ENCODE data around the gene TSPAN8.
"Not testable (repeated sequence)": the region's sequence is repeated elsewhere in the genome, so short reads cannot be mapped to it uniquely, and the experiment has no call there.

Gene TSPAN8

DNA sequence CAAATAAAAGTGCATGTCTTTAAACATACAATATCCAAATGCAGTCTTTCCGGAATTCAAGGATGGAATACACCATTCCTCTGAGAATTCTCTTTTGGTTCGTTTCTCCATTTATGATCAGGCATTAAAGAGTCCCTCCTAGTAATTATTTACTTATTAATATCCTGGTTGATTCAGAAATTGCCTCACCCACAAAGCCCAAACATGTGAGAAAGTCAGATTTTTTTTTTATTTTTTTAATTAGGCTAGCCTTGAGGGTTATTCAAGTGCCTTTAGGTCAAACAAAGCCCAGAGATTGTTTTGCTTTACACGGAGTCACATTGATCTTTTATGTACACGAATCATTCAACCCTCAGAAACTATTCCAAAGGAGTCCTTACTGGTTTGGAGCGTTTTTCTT is 6.4 kb upstream of the TSPAN8 start:
- no peak for DNase-seq (ENCODE audit: low read depth)

DNA sequence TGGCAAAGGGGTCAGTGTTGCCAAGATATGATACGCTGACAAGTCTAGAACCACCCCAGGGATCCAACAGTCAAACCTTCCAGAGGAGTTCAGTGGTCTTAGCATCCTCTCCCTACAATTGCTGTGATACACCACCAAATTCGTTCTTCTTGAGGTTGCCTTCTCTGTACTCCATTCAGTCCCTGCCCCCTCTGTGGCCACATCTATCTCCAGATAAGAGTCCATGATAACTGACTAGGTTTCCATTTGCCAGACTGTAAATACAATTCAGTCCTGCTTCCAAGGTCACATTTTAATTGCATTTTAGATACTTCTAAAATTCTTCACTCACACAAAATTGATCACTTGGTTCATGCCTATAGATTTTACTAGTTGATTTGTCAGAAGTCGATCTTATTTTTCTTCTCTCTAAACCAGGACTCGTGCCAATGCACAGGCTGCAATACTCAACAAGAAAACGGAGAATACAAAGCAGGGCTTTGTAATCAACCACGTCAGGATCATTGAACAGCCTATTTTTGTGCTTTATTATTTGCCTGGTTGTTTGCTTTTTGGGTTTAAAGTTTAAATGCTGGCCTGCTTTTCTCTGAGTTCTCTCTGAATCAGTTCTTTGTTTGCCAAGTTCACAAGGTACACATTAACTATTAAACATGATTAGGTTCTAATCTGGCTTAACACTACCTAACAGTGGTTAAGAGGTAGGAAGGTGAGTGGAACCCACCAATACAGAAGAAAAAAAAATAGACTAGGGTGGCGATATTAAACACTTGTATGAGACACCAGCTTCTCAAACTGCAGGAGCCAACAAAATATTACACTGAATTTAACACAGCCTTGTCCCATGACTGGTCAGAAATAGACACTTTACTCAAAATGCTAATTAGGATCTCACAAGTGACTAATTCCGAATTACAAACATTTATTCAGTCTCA is 5.3 kb upstream of the TSPAN8 start:
- DNase-seq (ENCODE audit: low read depth) = no peak

DNA sequence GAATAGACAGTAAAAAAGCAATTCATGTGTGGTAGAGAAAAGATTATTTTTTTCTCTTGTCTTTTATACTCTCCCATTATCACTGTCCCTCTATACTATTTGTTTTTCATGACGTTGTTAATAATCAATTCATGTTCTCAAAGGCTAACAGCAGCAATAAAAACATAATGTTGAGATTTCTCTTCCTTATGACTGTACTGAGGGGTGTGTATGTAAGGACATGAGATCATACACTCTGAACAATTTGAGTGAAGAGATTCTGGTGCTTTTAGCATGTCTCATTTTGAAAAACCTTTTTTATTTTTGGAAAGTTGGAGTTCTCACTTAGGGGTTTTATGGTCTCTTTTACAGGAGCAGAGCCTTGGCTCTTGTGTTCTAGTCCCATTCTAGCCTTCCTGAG is 3.8 kb upstream of the TSPAN8 start:
- DNase-seq (ENCODE audit: low read depth) = no peak

DNA sequence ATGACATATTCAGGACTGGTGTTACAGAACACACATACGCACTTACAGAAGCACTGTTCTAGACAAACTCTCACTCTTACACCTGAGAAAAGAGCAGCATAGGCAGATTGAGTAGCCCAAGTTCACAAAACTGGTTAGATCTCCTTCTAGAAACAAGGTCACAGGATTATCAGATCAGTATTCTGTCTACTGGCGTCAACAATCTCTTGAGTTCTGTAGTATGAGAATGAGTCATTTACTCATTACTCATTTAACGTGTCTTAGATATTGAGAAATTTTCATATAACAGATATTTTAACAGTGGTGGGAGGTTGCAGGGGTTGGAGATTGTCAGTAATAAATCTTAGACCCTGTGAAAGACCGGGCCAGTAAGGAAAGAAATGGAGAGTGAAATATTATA is 2.8 kb upstream of the TSPAN8 start:
- no peak for DNase-seq (ENCODE audit: low read depth)

DNA sequence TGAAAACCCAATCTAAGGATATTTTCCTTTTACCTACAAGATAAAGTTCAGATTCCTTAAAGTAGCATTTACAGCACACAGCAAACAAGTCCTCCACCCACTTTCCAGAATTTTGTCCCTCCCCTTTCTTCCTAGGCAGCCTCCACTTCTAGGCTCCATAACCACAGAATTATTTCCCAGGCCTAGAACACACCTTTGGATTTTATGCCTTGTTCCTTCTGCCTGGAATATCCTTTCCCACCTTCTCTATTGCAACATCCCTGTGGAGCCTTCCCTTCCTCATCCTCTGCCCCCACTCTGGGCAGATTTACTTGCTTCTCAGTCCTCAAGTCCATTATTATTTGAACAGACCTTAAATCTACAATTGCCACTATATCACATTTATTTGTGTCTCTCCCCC is 2.1 kb upstream of the TSPAN8 start:
- DNase-seq (ENCODE audit: low read depth) = no peak

DNA sequence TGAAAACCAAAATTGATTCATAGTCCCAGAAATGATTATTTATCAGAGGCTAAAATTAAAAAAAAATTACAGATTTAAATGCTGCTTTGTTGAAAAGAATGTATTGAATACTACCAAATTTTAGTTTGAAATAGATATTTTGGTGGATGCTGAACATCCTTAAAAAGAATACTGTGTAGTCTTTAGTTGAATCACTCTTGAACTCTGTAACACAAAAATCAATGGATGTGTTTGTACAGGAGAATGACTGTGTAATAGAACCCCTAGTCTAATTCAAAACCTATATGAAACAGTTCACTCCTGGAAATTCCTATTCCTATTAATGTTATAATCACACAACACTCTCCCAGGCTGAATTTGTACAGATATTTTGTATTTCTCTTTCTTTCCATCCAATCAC is 1.5 kb upstream of the TSPAN8 start:
- DNase-seq (ENCODE audit: low read depth) = no peak

DNA sequence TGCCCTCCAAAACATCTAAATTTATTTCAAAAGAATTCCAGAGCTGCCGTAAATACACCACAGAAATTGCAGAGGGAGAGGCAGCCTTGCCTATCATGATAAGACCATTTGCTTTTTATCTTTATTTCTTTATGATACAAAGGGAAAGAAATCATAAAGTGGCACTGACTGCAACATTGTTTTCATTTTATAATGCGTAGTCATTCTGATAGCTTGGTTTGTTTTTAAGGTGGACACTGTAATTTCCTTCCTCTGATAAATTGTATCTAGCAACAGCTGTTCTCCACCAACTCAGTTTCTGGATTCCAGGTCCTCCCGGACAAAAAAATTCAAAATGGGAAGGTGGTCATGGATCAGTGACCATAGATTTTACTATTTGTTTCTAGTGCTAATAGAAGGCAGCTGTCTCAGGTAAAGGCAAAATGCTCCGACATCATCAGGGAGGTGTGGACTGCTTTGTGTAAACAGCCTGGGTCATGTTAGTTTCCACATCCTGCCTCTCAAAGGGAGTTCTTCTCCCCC is 623 bp upstream of the TSPAN8 start:
- DNase-seq (ENCODE audit: low read depth) = no peak

DNA sequence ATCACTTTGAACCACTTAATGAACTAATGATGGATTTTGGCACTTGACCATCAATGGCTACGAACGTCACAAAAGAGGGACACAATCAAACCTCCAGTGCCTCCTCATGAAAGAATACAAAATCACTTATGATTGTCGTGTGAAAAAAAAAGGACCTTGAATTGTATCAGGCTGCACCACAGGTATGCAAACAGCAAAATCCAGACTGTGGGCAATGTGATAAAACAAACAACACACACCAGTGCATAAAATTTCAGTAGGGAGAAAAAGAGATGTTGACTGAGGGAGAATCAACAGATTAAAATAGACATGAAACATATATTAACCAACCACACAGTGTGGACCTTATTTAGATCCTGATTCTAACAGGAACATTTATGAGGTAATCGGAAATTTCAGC is 2.6 kb downstream of the TSPAN8 start:
- no peak for DNase-seq (ENCODE audit: low read depth)

DNA sequence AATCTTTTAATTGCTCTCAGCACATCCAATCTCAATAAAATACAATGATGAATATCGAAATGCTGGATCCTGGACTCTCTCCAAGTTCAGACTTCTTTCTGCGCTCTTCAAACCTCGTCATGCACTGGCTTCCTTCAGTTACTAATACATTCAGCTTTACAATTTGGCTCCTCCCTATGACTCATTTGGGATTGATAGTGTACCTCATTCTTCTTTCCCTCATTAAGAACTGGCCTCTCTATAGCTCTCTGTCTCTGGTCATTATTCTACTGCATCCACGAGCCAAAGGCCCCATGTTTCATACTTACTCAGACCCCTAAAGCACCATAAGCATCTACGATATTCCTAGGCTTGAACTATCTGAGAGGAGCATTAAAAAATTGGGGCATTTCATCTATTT is 4.9 kb downstream of the TSPAN8 start:
- DNase-seq (ENCODE audit: low read depth) = no peak

DNA sequence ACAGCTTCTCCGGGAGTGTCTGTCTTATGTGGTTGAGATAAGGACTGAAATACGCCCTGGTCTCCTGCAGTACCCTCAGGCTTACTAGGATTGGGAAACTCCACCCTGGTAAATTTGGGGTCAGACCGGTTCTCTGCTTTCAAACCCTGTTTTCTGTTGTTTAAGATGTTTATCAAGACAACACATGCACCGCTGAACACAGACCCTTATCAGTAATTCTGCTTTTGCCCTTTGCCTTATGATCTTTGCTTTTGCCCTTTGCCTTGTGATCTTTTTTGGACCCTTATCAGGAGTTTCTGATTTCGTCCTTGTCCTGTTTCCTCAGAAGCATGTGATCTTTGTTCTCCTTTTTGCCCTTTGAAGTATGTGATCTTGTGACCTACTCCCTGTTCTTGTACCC is 7.8 kb downstream of the TSPAN8 start:
- not testable (repeated sequence) for DNase-seq (ENCODE audit: low read depth)

DNA sequence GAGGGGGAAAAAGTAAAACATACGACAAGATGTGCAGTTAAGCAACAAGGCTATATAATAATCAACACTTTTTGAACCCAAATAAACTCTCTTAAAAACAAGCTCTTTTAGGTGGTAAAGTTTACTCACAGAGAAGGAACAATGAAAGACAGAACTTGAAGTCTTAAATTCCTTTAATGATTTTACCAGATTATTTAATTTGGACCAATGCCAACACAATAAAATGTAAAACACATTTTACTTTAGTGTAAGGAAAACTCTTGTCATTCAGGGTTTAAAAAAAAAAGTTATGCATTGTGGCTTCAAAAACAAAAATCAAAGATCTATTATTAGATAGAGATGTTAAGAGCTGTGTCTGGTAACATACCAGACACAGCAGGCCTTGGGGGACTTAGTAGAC is 13.1 kb downstream of the TSPAN8 start:
- no peak for DNase-seq (ENCODE audit: low read depth)

DNA sequence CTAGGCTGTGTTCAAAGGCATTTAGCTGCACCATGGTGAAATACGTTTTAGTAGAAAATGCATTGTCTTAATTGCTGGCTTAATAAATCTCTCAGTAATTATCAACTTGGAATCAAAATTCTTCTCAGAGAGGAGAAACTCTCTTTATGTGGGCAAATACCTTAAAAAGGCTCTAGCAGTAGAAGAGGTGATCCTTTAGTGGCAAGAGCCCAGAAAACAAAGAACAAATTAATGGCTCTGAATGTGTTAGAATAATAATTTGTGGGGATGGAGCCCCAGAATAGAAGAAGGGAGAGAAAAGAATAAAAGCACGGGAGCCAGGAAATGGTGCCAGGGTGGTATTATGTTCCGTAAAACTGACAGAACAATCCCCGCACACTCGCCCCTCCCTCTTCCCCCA is 14.8 kb downstream of the TSPAN8 start:
- no peak for DNase-seq (ENCODE audit: low read depth)

DNA sequence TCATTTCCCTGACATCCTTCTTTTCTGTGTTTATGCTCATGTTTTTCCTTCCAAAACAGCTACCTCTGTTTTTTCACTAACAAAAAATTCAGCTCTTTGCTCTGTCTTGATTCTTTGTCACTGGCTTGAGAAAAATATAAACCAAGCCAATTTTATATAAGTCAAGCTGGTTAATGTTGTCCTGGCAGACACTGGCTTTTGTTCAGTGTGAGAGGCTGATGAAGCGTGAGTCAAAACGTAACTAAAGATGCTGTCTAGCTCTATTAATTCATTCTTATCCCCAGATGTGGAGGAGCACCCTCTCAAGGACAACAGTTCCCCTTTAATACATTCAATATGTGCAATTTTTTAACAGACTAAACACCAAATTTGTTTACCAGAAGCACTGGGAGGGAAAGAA is 15.8 kb downstream of the TSPAN8 start:
- DNase-seq (ENCODE audit: low read depth) = no peak

DNA sequence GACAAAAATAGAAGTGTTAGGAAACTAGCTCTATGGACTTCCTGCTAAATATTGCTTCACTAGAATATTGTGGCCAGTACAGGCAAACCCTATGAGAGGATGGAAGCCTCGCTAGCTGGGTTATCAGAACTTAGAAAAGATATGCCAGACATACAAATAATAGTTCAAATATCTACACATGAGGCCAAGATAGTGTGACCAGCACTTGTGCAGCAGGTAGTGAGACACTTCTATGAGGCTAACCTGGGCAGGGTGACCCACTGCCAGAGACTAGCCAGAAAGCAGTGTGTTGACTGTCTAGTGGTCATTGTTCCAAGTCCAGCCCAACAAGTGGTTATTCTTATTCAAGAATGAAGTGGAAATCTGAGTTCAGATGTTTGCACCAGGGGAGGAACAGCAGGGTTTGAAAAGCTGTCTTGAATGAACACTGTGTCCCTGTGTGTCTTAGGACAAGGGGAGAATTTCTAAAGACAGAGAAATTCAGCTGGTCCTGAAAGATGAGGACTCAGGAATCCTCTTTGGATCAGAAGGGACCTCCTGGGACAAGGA is 16.3 kb downstream of the TSPAN8 start:
- no peak for DNase-seq (ENCODE audit: low read depth)

DNA sequence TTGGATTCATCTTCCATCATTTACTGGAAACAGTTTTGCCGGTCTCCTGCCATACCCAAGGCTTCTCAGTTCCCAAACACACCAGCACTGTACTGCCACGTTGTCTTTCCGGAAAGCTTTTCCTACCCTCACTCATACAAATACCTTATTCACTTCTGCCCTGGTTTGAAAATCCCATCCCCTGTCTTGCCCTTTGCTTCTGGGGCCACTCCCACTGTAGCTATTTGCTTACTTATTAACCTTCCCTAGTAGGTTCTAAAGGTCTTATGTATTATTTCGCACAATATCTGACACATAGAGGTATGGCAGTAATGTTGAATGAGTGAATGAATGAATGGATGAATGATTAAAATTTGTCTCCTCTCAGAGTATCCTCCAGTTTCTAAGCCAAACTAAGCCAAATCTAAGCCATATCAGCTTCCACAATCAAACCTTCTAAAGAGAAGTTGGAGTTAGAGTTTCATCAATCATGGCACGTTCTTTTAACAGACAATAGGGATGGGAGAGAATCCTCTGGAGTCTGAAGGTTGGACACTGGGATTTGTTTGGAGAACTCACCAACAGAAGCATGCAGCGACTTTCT is 18.6 kb downstream of the TSPAN8 start:
- DNase-seq (ENCODE audit: low read depth) = no peak

DNA sequence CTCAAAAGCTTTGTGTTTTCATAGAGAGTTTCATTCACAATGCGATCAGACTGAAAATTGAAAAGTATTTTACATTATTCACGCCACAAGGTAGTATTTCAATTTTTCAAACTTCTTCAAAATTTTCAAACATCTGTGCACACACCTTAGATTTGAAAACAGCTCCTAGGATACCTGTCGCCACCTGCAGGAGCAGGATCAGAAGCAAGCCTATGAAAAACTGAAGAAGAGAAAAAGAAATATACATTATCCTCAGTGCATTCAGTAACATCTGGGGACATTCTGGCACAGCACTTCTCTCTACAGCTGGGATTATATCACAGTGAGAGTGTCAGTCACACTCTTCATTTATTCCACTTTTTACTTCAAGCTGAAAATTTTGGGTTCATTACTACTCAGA is 19.8 kb downstream of the TSPAN8 start:
- no peak for DNase-seq (ENCODE audit: low read depth)

DNA sequence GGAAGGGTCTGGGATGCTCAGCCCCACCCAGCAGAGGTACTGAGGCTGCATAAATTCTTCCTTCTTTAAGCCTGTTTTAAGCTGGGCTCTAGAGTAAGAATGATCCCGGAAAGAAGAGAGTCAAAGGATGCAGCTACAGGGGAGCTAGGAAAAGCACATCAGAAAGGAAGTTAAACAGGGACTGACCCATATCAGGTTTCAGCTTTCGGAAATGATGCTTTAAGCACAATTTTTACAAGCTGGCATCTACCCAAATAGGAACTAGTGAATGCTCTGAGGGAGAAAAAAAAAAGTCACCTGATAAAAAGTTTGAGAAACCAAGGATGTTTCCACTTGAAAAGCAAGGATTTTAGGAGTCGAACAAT is 22.0 kb downstream of the TSPAN8 start:
- no peak for DNase-seq (ENCODE audit: low read depth)

DNA sequence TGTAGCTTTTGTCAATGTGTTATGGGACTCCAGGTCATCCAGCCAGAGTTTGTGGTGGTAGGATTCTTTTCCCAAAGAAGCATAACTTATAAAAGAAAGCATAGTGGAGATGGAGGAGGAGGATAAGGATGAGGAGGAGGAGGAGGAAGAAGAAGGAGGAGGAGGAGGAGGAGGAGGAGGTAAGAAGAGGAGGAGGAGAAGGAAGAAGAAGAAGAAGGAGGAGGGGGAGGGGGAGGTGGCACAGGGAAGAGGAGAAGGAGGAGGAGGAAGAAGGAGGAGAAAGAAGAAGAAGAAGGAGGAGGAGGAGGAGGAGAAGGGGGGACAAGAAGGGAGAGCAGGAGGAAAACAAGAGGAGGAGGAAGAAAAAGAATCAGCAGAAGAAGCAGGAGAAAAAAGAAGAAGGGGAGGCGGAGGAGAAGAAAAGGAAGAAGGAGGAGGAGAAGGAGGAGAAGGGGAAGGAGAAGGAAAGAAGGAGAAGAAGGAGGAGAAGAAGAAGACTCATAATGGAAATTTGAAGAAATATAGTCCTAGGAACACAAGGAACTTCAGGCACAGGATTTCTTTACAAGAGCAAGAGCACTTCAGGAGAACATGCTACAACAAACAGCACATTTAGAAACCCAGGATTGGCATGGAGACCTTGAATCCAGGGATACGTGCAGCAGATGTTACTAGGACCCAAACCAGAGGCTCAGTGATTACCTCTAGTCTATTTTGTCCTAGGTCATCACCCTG is 22.6 kb downstream of the TSPAN8 start:
- DNase-seq (ENCODE audit: low read depth) = no peak

DNA sequence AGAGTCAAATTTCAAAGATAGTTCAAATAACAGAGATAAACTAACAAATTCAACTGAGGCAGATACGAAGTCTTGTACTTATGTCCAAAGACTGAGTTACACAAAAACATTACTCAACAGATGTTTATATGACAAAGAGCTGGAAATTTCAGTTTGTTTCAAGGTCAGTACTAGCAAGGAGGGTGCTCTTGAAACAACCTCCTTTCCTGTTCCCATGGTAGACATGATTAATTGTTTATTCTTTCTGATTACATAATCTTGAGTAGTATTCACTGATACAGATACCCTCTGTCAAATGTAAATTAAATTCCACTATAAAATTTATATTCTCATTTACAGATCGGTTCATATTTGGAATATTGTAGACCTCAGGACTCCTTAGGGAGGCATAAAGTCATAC is 23.4 kb downstream of the TSPAN8 start:
- no peak for DNase-seq (ENCODE audit: low read depth)

DNA sequence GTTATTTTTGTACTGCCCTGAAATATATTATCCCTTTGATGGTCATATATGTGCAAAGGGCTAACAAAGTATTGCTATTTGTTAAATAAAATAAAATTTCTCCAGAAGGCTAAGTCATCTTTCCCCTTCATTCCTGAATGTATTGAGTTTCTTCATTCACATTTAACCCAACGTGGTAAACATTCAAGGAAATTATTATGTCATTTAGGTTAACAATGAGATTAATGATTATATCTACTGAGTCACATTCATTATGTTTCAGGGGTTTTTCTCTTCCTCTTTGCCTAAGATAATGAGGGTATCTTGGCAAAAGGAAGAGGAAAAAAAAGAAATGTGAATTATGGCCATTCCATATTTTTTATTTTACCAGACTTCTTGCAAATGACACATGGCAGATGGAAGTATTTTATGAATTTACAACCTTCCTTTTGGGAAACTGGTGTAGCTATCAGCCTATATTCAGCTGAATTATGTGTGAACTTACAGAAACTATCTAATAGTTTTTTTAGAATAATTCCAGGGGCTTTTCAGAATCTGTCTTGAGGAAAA is 27.2 kb downstream of the TSPAN8 start:
- no peak for DNase-seq (ENCODE audit: low read depth)

DNA sequence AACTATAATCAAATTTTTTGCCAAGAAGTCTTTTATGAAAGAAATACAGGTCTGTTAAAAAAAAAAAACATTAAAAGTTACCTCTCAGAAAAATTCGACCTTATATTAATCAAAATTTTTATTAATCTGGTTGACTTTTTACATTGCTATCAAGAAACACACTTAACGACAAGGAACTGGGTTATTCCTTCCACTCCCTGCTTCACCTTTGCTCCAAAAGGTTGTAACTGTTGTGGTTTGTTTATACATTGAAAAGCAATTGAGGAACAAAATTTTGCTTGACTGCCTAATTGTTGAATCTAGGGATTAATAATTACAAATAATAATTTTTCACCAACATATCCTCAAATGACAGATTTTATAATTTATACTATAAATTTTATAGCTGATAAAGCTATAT is 28.4 kb downstream of the TSPAN8 start:
- no peak for DNase-seq (ENCODE audit: low read depth)

DNA sequence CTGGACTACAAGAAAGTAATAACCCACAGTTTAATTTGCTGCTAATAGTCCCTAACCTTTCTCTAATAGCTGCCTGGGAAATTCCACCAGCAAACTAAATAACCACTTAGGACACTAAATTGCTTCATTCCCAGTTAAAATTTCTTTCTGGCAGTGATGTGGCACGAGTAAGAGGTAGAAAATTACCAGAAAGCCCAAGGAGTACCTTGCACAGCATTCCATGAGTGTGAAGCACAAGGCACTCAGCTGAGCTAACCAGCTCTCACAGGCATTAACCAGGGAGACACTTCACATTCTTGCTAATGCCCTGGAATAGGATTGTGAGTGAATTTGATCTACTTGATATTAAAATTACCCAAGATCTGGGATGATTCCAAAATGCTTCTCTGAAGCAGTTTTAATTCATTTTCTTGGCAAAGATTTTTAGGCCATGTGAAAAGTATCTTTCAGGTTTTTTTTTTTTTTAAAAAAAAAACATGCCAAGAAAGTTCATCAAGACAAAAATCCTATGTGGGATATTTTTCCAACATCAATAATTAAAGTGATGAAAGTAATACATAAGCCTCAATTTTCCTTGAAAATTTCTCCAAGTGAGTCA is 29.5 kb downstream of the TSPAN8 start:
- no peak for DNase-seq (ENCODE audit: low read depth)

Data from activated T-cell treated with anti-CD3 and anti-CD28 coated beads for 48 hours (primary cell).